NOMO-1 (cell line): ENCODE measurements around the gene PRM2.

Experiments used
- DNase-seq, 2 experiments: peaks; one replicate each; lab custom pipeline; 2025; ENCODE audit not compliant: unreplicated experiment in 2 of 2; lab: John Stamatoyannopoulos, UW

PRM2 gene

DNA sequence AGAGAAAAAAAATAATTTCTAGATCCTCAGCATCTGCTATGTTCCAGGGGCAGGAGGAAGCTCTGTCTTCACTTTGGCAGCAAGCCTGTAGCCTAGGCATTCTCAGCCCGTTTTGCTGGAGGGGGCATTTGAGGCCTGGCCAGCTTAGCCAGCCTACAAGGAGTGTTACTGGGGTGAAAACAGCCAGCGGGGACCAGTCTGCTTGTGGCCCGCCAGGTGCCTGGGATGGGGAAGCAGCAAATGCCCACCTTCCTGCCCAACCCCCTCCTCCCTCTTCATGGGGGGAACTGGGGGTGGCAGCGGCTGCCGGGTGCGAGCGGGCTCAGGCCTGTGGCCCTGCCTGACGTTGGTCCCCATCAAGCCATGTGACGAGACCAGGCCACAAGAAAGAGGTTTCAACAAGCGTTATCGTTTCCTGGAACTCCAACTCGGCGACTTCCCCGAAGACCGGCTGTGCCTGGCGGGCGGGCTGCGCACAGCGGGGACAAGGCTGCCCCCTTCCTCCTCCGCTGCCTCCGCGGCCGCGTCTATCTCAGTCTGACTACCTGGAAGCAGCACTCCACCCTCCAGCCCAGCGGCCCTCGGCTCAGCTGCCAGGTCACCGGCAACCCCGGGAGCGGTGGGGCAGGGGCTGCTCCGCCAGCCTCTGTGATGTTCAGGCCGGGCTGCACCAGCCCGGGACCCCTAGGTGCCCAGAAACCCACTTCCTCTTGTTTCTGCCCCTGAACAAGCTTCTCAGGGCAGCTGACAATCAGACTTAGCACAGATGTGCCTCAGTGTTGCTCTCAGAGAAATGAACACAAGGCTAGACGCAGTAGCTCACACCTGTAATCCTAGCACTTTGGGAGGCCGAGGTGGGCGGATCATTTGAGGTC is 43.2 kb downstream of the PRM2 start:
- DNase-seq = no peak

DNA sequence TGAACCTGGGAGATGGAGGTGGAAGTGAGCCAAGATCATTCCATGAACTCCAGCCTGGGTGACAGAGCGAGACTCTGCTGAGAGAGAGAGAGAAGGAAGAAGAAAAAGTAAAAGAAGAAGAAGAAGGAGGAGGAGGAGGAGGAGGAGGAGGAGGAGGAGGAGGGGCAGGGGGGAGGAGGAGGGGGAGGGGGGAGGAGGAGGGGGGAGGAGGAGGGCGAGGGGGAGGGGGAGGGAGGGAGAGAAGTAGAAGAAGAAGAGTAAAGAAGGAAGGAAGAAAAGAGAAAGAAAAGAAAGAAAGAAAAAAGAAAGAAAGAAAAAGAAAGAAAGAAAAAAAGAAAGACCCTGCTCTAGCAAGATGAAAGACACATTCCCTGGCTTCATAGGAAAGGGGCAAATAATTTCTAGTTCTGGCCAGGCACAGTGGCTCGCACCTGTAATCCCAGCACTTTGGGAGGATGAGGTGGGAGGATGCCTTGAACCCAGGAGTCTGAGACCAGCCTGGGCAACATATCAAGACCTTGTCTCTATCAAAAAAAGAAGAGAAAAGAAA is 43.9 kb downstream of the PRM2 start:
- DNase-seq = no peak

DNA sequence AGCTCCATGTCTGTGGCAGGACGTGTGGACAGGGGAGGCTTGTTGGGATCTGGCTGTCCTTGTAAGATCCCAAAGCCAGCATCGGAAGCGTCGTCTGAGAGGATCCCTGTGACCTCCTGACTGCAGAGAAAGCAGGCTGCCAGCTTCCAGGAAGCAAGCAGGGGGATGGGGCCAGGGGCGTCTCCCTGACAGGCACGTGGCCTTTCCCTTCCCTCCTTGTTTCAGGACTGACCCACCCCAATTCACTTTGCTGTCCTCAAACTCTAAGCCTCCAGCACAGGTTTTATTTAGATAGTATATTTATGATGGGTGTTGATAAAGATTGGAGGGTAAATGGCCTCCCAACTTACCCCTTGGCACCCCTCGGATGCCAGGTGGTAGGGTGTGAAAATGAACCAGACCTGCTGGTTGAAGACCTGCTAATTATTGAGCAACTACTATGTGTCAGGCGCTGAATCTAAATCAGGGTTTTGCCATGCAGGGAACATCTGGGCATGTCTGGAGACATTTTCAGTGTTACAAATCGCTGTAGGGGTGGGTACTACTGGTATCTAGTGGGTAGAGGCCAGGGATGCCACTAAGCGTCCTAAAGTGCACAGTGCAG is 44.8 kb downstream of the PRM2 start:
- DNase-seq = no peak

DNA sequence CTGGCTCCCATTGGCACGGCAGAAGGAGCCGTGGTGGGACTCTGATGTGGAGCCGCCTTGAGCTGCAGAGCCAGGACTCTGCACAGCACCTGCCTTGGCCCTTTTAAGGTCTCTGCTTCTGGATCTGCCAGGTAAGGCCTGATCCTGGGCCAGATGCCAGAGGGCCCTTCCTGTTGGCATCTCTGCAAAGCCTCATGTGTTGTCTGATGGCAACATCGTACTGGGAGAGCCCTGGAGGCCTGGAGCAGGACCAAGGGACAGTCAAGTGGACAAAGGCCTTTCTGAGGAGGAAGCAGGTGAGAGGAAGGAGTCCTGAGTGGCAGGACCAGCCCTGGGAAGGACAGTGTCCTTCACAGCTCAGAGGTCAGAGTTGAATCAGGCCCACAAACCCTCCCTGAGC is 46.4 kb downstream of the PRM2 start:
- DNase-seq = no peak

DNA sequence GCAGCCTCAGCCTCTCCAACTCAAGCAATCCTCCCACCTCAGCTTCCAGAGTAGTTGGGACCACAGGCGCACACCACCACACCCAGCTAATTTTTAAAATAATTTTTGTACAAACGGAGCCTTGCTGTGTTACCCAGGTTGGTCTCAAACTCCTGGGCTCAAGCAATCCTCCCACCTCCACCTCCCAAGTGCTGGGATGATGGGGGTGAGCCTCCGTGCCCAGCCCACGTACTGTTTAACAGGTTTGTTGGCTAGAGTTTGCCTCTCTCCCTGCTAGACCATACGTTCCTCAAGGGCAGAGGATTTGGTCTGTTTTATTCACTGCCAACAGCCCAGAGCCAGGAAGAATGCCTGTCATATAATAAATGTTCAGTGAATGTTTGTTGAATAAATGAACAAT is 46.8 kb downstream of the PRM2 start:
- no peak for DNase-seq

DNA sequence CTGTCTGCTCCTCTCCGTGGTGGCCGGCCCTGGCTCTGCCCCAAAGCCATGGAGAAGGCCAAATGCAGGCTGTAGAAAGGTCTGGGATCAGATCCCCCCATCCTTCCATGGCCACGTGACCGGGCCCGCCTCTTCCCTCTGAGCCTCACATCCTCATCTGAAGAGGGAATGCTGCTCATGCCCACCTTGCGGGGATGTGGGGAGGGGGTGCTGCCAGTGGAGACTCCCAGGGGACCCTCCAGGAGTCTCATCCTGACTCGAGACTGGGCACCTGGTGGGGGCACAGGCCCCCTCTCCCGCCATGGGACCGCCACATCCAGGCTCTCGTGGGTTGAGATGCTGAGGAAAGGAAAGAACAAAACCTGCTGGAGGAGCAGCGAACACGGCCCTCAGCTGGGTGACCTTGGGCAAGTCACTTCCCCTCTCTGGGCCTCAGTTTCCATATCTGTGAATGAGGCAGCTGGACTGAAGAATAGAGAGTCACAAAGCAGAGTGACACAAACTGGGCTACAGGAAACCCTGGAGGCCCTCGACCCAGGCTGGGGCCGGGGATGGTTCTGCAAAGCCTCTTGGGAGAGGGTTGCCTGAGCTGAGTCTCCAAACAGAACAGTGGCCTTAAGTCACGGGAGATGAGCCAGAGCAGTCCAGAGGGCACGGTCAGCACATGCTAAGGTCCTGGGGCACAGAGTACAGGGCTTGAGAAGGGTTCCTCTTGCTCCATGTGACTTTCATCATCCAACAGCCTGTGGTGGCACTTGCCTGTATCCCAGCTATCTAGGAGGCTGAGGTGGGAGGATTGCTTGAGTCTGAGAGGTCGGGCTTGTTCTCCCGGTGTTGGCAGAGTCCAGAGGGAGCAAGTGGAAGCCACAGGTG is 50.4 kb downstream of the PRM2 start:
- no peak for DNase-seq
